A673 (cell line): ENCODE data around the gene TMEM248.

Experiments used
- EZH2 ChIP-seq: fragments of 200-600 bp; sonication (generic); IDR thresholded peaks from 2 replicates; pipeline ENCODE4 v1.6.1; 2017; ENCODE audit warnings: borderline replicate concordance, low read depth, mild to moderate bottlenecking, mixed read lengths, antibody characterized with exemption, low read length; ENCODE audit not compliant: poor library complexity, severe bottlenecking
- TF ChIP-seq, protein P1 (sequence below): fragments of 300-800, 200-600 bp; sonication (generic); conservative IDR thresholded peaks from 2 replicates; pipeline ENCODE4 v1.5.1; 2017; ENCODE audit warnings: low read depth, mild to moderate bottlenecking, antibody characterized with exemption, low read length, moderate library complexity, mixed read lengths

DNA sequence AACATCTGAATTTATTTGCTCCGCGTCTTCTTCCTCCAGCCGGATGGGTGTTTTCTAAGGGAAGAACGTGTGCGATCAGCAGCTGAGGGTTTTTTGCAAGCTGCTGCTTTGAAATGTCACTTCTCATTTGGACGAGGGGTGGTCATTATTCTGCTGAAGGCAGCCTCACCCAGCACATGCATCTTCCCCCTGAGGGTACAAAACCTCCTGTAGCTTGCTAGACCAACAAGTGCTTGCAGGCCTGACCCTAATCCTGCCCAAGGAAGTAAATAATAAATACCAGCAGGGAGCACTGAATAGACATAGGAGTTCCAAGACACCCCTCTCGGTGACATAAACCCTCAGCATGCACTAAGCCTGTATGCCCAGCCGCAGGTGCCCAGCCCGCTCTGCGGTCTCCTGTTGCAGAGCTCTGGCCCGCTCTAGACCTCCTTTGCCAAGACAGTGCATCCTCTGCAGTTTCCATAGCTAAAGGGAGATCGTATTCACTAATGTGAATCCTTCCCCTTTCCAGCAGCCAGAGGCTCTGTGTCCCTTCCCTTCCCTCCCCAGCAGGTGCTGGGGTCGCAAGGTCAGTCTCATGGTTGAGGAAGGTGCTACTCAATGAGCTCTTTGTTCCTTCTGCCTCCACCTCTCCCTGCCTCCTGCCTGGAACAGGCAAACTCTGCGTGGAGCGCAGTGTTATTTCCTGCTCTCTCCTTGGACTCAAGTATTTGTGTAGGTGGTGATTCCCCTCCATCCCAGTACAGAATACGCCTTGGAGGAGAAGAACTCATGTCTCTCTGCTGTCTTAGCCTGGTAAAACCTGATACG is 37.7 kb downstream of the TMEM248 start:
- TF ChIP-seq, protein P1, sequence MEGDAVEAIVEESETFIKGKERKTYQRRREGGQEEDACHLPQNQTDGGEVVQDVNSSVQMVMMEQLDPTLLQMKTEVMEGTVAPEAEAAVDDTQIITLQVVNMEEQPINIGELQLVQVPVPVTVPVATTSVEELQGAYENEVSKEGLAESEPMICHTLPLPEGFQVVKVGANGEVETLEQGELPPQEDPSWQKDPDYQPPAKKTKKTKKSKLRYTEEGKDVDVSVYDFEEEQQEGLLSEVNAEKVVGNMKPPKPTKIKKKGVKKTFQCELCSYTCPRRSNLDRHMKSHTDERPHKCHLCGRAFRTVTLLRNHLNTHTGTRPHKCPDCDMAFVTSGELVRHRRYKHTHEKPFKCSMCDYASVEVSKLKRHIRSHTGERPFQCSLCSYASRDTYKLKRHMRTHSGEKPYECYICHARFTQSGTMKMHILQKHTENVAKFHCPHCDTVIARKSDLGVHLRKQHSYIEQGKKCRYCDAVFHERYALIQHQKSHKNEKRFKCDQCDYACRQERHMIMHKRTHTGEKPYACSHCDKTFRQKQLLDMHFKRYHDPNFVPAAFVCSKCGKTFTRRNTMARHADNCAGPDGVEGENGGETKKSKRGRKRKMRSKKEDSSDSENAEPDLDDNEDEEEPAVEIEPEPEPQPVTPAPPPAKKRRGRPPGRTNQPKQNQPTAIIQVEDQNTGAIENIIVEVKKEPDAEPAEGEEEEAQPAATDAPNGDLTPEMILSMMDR = no peak
- no peak for TF ChIP-seq EZH2
